ENCODE data around the gene CALM1. TPM values are rescaled to one million over a fixed set of nuclear protein-coding genes. Genes with fewer than 3 reads are reported as not detected.

Gene CALM1
- total RNA-seq, 1 experiment from 2014 or later = 998 TPM

- no TSS peak for BruUV-seq (replicated peaks)
- ChIA-PET POLR2A (ENCODE audit: low non-redundant PET) (no interaction called here), CTCF (no interaction called here)
- DNase-seq (ENCODE audit: low spot score) = no peak
- intact Hi-C loops (cut with micrococcal nuclease; ENCODE audit: unreplicated experiment) = no loop called here
- H3K36me3 ChIP-seq (ENCODE audit: insufficient read depth, low read length, poor library complexity, severe bottlenecking) = no peaks in the 10 kb centered on the region
- H3K4me3 ChIP-seq (ENCODE audit: low read depth, low read length, poor library complexity, severe bottlenecking) = no peak overlapping the region
- TF ChIP-seq EZH2 (IDR thresholded peaks at IDR 0.05; ENCODE audit: borderline replicate concordance, low read depth, low read length, poor library complexity, severe bottlenecking) (no peak), CTCF (conservative IDR thresholded peaks at IDR 0.05; ENCODE audit: low read depth, low read length) (no peak)
- H3K4me1 ChIP-seq (ENCODE audit: insufficient read depth, low read length, poor library complexity, severe bottlenecking) = no peaks in the 10 kb centered on the region
- no peak overlapping the region for H3K27ac ChIP-seq (ENCODE audit: low read depth, low read length, poor library complexity, severe bottlenecking)
- H3K27me3 ChIP-seq (replicated peaks; ENCODE audit: insufficient read depth, low read depth, low read length, poor library complexity) = no peaks in the 10 kb centered on the region
- H3K9me3 ChIP-seq (ENCODE audit: low read depth, low read length, poor library complexity, severe bottlenecking) = peaks cover 12% of the 10 kb centered on the region
These were observed 54.6 kb downstream of the CALM1 start for GRCh38 chr14:90451443-90451842.

GRCh38 chr14:90451961-90452360 lies 55.1 kb downstream of the CALM1 start:
- no peaks in the 10 kb centered on the region for H3K4me1 ChIP-seq (ENCODE audit: insufficient read depth, low read length, poor library complexity, severe bottlenecking)
- BruUV-seq (replicated peaks) = no TSS peak
- H3K27me3 ChIP-seq (replicated peaks; ENCODE audit: insufficient read depth, low read depth, low read length, poor library complexity) = no peaks in the 10 kb centered on the region
- H3K4me3 ChIP-seq (ENCODE audit: low read depth, low read length, poor library complexity, severe bottlenecking) = no peak overlapping the region
- H3K27ac ChIP-seq (ENCODE audit: low read depth, low read length, poor library complexity, severe bottlenecking) = no peak overlapping the region
- H3K9me3 ChIP-seq (ENCODE audit: low read depth, low read length, poor library complexity, severe bottlenecking) = peaks cover 12% of the 10 kb centered on the region
- no peaks in the 10 kb centered on the region for H3K36me3 ChIP-seq (ENCODE audit: insufficient read depth, low read length, poor library complexity, severe bottlenecking)
- POLR2A ChIA-PET (ENCODE audit: low non-redundant PET) = no interaction called here
- CTCF ChIA-PET = no interaction called here
- no peak for DNase-seq (ENCODE audit: low spot score)
- TF ChIP-seq EZH2 (IDR thresholded peaks at IDR 0.05; ENCODE audit: borderline replicate concordance, low read depth, low read length, poor library complexity, severe bottlenecking) (no peak), CTCF (conservative IDR thresholded peaks at IDR 0.05; ENCODE audit: low read depth, low read length) (no peak)
- intact Hi-C loops (cut with micrococcal nuclease; ENCODE audit: unreplicated experiment) = no loop called here

- CTCF ChIA-PET = no interaction called here
These were observed 55.5 kb downstream of the CALM1 start for GRCh38 chr14:90452366-90452765.

More at GRCh38 chr14:90452366-90452765, 55.5 kb downstream of the CALM1 start:
- no peaks in the 10 kb centered on the region for H3K36me3 ChIP-seq (ENCODE audit: insufficient read depth, low read length, poor library complexity, severe bottlenecking)
- peaks cover 10% of the 10 kb centered on the region for H3K9me3 ChIP-seq (ENCODE audit: low read depth, low read length, poor library complexity, severe bottlenecking)
- POLR2A ChIA-PET (ENCODE audit: low non-redundant PET) = no interaction called here
- no peaks in the 10 kb centered on the region for H3K4me1 ChIP-seq (ENCODE audit: insufficient read depth, low read length, poor library complexity, severe bottlenecking)
- TF ChIP-seq EZH2 (IDR thresholded peaks at IDR 0.05; ENCODE audit: borderline replicate concordance, low read depth, low read length, poor library complexity, severe bottlenecking) (no peak), CTCF (conservative IDR thresholded peaks at IDR 0.05; ENCODE audit: low read depth, low read length) (no peak)
- intact Hi-C loops (cut with micrococcal nuclease; ENCODE audit: unreplicated experiment) = no loop called here
- no peak overlapping the region for H3K27ac ChIP-seq (ENCODE audit: low read depth, low read length, poor library complexity, severe bottlenecking)
- BruUV-seq (replicated peaks) = no TSS peak
- no peaks in the 10 kb centered on the region for H3K27me3 ChIP-seq (replicated peaks; ENCODE audit: insufficient read depth, low read depth, low read length, poor library complexity)
- no peak for DNase-seq (ENCODE audit: low spot score)
- H3K4me3 ChIP-seq (ENCODE audit: low read depth, low read length, poor library complexity, severe bottlenecking) = no peak overlapping the region

All from A673 (cell line).